NOMO-1 (cell line): ENCODE data around the gene RPL38.

Source experiments
- DNase-seq, 2 experiments: peaks; one replicate each; lab custom pipeline; 2025; ENCODE audit not compliant: unreplicated experiment in 2 of 2; lab: John Stamatoyannopoulos, UW

The RPL38 gene

DNA sequence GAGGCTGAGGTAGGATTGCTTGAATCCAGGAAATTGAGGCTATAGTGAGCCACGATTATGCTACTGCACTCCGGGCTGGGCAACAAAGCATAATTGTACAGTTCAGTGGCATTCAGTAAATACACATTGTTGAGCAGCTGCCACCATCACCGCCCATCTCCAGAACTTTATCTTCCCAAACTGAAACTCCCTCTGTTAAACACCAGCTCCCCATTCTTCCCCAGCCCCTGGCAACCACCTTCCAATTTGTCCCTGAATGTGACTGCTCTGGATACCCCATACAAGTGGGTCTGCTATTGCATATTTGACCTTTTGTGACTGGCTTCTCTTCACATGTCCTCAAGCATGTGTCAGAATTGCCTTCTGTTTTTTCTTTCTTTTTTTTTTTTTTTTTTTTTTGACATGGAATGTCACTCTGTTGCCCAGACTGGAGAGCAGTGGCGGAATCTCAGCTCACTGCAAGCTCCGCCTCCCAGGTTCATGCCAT is 2.9 kb downstream of the RPL38 start:
- DNase-seq, result no peak

DNA sequence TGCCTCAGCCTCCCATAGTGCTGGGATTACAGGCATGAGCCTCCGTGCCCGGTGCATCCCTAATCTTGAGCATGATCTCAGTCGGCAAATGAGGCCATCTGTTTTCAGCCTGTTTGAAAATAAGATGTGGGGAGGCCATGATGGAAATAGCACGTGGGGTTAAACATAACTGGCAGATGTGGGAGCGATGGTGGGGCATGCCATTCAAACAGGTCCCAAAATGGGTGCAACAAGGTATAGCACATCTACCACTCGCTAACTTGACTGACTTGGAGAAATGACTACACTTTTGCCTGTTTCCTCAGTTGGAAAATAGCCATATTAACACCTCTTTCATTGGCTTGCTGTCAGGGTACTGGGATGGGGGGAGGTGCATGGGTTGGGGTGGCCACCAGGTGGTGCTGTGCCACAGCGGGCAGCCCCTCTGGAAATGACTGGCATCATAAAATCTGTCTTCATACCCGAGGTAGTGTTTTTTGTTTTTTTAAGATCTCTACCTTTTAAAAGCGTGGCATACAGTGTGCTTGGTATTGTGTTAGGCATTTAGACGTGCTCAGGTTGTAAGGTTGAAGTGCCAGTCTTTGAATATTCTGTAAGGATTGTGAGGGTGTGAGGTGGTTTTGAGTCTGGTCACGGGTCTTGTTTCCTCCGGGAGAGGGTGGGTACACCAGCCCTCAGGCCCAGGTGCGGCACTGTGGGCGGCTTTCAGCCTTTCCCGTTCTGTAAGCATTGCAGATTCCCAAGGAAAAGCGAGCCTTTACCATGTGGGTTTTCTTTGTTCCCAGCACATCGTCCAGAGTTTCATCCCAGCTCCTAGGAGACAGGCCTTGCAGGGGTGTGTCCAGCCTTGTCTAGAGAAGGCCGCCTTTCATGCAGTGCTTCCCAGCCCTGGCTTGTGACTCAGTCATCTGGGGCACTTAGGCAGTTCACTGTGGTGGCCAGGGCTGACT is 7.0 kb downstream of the RPL38 start:
- peak; percentile 43 to 67 for DNase-seq

DNA sequence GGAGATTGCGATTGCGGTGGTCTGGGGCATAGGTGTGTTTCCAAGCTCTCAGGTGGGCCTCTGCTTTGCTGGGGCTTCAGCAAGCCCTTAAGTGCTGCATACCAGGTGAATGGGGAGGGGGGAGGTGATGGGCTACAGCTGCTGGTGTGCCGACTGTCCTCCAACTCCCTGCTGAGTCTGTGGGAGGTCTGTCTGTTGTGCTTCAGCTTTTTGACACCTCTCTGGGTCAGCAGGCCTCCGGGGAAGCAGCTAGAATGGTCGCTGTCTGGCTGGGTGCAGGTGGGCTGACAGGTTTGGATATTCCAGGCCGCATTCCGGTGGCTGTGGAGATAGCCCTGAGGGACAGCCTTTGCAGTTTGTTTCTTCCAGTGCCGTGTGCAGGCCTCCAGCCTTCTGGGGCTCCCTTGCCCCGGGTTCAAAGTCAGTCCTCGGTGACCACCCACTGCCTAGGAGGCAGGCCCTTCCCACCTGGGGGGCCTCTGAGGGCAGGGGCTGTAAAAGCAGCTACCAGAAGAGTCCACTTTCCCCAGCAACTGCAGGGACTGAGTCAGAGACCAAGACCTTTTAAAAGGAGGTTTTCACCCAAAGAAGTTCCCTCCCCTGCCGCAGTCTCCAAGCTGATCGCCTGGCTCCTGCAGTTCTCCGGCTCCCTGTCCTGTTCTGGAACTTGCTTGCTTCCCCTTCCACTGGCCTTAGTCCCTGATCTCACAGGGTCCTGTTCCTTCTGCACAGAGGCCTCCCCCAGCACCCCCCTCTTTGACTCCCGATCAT is 7.8 kb downstream of the RPL38 start:
- DNase-seq, result no peak

DNA sequence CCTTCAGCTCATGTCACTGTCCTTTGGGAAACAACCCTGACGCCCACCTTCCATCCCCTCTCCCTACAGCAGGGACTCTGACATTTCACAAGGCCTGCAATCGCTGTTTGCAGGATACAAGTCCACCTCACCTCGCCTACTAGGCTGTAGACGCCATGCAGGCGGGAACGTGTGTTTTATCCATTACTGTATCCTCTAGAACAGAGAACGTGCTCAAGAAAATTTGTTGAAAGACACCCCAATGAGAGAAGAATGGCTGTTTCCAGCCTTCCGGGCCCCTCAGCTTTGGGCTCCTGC is 8.4 kb downstream of the RPL38 start:
- no peak for DNase-seq

DNA sequence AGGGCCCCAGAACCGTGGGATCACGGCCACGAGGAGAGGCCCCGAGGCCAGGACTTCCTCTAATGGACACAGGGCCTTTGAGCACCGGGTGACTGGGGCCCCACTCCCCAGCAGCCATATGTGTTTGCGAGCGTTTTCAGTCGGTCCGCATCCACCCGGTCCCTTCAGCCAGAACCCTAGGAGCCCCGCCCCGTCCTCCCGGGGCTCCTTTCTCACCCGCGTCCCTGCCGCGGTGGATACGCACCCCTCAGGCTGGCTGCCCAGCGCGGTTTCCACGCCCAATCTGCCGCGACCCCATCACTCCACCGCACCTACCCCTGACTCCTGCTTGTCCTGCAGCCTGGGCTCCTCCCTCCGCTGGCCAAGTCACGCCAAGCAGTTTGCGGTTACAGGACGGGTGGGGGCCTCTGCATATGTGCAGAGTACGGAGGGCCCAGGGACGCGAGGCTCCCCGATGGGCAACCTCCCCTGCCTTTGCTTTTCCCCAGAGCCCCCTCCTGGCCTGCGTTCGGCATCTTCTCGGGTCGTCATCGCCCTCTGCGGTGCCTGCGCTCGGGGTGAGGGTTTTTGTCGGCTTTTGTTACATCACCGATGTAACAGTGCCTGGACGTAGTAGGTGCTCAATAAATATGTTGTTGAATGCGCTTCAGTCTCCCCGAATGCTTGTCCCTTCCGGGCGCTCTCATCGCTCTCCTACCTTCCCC is 8.9 kb downstream of the RPL38 start:
- DNase-seq, result peak in 1 of 2 experiments; percentile 24

DNA sequence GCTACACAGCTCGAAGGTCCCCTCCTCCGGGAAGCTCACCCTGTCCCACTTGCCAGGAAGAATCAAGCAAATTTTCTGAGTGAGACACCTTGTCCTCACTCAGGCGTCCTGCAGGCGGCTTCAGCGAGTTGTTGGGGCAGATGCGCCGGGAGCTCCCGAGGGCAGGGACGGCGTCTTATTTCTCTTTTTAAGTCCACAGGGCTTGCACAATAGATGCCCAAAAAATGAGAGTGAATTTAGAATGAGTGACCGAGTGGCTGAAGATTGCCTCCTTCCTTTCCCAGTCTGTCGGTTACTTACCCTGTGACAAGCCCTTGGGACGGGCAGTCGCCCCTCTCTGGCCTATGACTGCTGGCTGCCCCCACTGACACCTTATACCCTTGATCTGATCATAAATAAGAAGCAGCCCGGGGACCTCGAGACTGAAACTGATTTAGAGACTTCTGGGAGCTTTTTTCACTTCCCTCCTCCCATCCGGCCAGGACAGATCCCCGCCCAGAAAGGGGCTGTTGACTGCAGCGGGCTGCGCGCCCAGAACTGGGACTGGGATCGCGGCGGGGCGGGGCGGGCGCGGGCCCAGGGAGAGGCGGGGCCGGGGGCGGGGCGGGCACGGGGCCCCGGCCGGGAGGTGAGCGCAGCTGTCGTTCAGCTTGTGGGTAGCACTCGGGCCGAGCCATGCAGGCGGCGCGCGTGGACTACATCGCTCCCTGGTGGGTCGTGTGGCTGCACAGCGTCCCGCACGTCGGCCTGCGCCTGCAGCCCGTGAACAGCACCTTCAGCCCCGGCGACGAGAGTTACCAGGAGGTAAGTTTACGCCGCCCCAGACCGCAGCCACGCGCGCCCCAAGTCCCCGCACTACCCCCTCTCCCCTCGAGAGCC is 9.7 kb downstream of the RPL38 start, which contains the start of gene TTYH2:
Gene TTYH2, plus strand, starts transcription at position 659 of the 879 bp plus-strand sequence. Its CDS starts 17 bp downstream, at position 676.
- DNase-seq, result peak; percentile 90 to 91

DNA sequence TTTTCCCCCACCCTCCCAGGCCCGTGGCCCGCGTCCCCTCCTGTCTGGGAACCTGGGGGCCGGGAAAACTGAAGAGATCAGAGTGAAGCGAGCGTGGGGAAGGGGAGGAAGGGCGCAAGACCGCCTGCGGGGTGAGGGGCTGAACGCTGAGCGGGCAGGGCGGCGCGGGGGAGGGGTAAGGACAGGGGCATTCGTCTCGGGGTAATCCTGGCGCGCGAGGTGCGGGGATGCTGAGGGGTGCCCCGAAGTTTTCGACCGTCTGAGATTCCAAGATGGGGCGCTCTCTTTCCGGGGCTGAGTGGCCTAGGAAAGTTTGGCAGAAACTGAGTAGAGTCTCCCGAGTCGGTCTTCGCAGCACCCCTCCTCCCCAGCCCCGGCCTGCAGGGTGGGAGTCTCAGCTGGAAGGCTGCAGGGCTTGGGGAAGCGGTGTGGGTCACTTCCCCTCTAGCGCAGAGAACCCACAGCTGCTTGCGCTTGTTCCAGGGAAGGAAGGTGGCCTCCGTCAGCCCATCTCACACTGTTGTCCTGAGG is 10.4 kb downstream of the RPL38 start:
- DNase-seq, result peak; percentile 36 to 50

DNA sequence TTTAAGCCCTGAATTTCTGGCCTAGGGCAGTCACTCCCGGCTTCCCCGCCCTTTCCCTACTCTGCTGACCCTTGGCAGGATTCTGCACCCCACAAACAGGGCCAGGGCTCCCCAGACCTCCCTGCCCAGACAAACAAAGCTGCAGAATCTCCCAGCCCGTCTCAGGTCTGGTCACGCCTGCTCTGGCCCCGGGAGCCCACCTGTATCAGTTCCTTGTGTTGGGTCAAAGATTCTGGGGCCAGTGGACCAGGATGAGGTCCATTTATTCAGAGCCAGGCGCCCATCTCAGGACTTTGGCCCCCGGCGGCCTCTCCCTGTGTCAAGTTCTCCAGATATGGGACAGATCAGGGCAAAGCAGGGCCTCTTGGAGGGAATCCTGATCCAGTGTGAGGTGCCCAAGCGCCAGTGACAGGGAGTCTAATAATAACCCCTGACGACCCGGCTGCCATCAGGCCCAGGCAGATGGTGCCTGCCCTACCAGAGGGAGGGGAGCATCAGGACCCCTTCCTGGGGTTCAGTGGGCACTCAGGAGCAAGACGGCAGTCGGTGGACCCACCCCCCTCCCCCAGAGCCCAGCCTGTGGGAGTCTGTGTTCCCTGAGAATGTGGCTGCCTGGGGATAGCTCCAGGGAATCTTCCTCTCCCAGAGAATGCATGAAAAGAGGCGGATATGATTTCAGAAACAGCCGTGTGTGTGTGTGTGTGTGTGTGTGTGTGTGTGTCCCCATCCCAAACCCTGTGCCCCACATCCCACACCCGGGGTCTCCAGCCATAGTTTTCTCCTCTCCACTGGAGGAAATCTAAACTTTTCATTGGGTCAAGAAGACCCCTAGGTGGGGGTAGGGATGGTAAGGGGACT is 11.2 kb downstream of the RPL38 start:
- no peak for DNase-seq

DNA sequence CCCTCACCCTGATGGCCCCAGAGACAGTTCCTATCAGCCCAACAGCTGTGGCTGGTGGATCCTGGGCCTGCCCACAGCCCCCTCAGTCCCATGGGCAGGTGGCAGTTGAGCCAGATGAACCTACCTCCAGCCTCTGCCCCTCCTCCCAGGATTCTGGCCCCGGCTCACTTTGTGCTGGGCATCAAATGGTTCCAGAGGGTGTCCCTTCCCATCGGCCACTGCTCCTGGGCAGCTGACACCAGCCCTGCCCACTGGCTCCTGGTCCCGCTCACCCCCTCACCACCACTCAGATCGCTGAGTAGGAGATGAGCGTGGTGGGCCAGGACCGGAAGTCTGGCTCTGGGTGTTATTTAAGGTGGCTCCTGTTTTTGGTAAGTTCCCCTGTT is 11.9 kb downstream of the RPL38 start:
- DNase-seq, result no peak

DNA sequence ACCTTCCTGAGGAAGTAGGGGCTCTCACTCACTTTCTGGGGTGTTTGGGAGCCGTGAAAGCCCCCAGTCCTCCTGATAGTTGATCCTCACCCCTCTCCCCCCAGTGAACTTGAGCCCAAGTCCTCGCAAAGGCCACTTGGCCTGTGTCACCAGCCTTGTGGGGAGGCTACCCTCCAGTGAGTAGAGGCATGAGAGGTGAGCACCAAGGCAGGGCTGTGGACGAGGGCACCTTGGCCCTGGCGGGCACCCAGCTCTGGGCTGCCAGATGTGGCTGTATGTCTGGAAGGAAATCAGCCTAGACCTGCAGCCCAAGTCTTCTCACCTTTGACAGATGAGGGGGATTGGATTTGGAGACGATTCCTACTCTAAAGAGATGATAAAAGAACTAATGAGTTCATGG is 13.0 kb downstream of the RPL38 start:
- DNase-seq, result no peak

DNA sequence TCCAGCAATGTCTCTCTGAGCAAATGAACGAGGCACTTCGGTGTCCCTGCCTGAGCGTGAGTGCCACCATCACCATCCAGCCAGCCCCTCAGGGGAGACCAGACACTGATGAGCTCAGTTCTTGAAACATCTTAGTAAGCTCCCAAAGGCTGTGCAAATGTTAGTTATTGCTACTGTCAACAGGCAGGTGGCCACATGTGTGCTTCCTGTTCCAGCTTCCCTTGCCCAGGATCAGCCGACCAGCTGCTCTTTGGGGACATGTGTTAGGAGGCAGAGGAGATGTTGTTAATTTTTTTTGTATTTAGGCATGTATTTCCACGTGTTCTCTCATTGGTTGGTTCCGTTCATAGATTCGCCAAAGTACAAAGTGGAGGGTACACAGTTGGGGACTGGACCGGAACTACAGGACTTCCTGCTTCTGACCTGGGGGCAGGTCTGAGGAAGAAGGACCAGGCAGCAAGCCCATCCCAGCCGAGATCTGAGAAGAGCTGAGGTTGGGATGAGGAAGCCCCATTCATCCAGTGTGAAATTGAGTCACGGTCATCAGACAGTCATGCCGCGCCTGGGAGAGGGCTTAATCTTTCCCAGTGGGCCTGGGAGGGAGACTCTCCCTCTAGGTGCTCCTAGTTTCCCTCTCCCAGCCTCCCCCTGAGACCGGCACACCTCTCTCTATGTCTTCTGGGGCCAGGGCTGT is 13.7 kb downstream of the RPL38 start:
- DNase-seq, result no peak

DNA sequence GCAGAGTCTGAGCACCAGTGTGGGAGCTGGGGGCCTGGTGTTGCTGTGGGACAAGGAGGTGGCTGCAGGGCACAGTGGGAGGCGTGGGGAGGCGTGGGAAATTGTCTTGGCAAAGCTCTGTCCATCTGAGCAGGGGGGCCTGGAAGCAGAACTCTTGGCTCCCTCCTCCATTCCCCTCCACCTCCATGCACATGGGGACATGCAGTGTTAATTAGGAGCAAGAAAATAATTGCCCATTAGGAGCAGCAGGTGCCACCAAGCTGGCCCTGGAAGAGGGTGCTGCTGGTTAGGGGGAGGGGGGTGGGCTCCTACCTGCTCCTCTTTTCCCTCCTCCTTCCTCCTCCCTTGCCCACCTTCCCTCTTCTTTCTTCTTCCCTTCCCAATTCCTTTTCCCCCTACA is 14.4 kb downstream of the RPL38 start:
- DNase-seq, result no peak

DNA sequence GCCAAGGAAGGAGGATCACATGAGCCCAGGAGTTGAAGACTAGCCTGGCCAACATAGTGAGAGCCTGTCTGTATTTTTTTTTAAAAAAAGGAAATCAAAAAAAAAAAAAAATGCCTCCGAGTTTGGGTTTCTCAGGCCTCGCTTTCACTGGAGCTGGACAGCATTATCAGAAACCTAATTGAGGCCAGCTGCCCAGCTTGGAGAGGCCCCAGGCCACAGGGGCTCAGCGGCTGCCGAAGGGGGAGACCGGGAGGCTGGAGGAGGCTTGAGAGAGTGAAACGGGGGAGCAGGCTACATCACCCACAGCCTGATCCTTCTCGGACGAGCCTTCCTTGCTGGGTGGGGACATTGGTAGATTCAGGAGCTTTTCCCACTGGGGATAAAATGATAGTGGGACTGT is 15.0 kb downstream of the RPL38 start:
- DNase-seq, result no peak

DNA sequence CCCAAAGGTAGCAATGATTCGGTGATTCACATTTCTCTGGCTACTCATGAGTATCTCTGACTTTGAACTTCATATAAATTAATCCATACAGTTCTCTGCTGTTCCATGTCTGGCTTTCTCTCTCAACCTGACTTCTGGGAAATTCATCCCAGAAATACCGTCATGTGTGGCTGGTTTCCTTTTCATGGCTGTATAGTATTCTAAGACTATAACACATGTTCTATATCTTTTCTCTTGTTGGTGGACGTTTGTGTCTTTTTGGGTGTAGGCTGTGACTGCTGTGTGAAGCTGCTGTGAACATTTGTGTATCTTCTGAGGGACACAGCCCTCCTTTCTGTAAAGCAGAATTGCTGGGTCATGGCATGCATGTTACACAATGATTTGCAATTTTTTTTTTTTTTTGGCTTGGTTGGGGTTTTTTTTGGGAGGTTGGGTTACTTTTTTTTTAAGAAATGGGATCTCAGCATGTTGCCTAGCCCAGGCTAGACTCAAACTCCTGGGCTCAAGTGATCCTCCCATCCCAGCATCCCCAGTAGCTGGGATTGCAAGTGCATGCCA is 16.2 kb downstream of the RPL38 start:
- peak in 1 of 2 experiments; percentile 12 for DNase-seq

DNA sequence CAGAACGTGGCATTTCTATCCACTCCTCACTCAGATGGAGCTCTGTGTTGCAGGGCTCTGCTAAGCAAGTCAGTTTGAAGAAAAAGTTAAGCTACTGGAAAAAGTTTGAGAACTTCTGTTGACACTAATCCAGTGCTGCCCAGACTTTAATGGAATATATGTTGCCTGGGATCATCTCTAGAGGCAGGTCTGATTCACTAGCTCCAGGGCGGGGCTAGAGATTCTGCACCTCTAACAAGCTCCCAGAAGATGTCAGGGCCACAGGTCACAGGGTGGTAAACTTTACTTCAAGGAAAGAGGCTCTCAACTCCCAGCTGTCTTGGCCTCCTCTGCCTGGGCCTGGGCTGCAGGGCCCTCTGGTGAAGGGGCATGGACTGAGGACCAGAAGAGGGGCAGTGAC is 16.7 kb downstream of the RPL38 start:
- DNase-seq, result no peak

DNA sequence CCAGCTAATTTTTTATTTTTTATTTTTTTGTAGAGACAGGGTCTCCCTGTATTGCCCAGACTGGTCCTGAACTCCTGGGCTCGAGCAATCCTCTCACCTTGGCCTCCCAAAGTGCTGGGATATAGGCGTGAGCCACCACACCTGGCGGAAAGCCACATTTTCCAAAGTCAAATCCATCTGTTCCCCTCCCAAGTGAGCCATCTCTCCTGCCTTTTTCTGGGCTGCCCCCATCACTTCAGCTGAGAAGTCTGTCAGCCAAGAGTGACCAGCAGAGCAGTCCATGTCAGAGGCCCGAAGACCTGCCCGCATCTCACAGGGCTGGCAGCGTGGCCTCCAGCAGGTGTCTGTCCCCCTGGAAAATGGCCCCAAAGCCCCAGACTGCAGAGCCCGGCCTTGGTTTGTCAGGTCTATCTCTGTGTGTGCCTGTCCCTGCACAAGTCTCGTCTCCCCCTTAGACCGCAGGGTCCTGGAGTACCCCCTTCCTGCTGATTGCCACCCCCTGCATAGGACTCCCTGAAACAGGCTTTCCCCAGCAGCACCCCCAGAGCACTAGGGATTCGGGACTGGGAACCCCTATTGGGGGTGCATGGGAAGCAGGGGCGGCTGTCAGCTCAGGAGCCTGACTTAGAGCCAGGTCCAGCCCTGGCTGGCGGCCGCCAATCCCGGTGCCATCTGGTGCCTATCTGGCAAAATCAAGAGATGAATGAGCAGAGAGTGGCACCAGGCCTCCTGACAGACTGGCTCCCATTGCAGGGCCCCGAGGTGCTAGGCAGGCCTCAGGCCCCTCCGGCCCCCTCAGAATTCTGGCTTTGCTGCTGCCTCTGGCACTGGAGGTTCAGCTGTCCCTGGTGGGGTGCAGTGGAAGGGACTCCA is 17.7 kb downstream of the RPL38 start:
- no peak for DNase-seq

DNA sequence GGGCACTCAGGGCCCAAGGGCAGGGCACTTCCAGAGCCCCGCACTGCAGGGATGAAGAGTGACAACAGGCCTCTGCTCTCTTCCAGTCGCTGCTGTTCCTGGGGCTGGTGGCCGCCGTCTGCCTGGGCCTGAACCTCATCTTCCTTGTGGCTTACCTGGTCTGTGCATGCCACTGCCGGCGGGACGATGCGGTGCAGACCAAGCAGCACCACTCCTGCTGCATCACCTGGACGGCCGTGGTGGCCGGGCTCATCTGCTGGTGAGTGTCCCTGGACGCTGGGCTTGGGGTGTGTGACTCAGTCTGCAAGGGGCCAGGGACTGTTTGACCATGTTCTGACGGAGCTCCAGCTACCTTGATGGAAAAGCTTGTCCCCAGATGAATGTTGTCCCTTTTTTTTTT is 18.9 kb downstream of the RPL38 start:
- DNase-seq, result no peak
